Measurements from ENCODE around the gene DNAJB2.

DNA sequence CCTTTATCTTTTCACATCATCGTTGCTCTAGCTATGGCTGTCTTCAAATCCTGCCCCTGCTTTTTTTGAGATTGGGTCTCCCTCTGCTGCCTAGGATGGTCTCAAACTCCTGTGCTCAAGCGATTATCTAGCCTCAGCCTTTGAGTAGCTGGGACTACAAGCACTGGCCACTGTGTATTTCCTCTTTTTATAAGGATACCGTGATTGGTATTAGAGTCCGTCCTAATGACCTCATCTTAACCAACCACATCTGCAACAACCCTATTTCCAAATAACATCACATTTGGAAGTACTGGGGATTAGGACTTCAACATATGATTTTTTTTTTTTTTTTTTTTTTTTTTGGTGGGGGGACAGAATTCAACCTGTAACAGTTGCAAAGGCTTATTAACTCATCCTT is 44.3 kb downstream of the DNAJB2 start:
- TF ChIP-seq, protein P1, sequence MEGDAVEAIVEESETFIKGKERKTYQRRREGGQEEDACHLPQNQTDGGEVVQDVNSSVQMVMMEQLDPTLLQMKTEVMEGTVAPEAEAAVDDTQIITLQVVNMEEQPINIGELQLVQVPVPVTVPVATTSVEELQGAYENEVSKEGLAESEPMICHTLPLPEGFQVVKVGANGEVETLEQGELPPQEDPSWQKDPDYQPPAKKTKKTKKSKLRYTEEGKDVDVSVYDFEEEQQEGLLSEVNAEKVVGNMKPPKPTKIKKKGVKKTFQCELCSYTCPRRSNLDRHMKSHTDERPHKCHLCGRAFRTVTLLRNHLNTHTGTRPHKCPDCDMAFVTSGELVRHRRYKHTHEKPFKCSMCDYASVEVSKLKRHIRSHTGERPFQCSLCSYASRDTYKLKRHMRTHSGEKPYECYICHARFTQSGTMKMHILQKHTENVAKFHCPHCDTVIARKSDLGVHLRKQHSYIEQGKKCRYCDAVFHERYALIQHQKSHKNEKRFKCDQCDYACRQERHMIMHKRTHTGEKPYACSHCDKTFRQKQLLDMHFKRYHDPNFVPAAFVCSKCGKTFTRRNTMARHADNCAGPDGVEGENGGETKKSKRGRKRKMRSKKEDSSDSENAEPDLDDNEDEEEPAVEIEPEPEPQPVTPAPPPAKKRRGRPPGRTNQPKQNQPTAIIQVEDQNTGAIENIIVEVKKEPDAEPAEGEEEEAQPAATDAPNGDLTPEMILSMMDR (IDR thresholded peaks at IDR 0.05; ENCODE audit: low read depth, low read length, missing input control): no peak
- TF ChIP-seq HNF4G (IDR thresholded peaks at IDR 0.05) (no peak), RXRA (IDR thresholded peaks at IDR 0.05) (no peak), YY1 (IDR thresholded peaks at IDR 0.05) (no peak), FOXA1 (IDR thresholded peaks at IDR 0.05) (no peak), GABPA (IDR thresholded peaks at IDR 0.05 in 1 of 2, conservative IDR thresholded peaks at IDR 0.05 in 1 of 2) (no peak), SP1 (IDR thresholded peaks at IDR 0.05) (no peak), HNF4A (conservative IDR thresholded peaks at IDR 0.05) (no peak), JUND (IDR thresholded peaks at IDR 0.05) (no peak)
- TF ChIP-seq, protein P2, sequence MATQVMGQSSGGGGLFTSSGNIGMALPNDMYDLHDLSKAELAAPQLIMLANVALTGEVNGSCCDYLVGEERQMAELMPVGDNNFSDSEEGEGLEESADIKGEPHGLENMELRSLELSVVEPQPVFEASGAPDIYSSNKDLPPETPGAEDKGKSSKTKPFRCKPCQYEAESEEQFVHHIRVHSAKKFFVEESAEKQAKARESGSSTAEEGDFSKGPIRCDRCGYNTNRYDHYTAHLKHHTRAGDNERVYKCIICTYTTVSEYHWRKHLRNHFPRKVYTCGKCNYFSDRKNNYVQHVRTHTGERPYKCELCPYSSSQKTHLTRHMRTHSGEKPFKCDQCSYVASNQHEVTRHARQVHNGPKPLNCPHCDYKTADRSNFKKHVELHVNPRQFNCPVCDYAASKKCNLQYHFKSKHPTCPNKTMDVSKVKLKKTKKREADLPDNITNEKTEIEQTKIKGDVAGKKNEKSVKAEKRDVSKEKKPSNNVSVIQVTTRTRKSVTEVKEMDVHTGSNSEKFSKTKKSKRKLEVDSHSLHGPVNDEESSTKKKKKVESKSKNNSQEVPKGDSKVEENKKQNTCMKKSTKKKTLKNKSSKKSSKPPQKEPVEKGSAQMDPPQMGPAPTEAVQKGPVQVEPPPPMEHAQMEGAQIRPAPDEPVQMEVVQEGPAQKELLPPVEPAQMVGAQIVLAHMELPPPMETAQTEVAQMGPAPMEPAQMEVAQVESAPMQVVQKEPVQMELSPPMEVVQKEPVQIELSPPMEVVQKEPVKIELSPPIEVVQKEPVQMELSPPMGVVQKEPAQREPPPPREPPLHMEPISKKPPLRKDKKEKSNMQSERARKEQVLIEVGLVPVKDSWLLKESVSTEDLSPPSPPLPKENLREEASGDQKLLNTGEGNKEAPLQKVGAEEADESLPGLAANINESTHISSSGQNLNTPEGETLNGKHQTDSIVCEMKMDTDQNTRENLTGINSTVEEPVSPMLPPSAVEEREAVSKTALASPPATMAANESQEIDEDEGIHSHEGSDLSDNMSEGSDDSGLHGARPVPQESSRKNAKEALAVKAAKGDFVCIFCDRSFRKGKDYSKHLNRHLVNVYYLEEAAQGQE (IDR thresholded peaks at IDR 0.05): no peak
- TF ChIP-seq, protein P3, sequence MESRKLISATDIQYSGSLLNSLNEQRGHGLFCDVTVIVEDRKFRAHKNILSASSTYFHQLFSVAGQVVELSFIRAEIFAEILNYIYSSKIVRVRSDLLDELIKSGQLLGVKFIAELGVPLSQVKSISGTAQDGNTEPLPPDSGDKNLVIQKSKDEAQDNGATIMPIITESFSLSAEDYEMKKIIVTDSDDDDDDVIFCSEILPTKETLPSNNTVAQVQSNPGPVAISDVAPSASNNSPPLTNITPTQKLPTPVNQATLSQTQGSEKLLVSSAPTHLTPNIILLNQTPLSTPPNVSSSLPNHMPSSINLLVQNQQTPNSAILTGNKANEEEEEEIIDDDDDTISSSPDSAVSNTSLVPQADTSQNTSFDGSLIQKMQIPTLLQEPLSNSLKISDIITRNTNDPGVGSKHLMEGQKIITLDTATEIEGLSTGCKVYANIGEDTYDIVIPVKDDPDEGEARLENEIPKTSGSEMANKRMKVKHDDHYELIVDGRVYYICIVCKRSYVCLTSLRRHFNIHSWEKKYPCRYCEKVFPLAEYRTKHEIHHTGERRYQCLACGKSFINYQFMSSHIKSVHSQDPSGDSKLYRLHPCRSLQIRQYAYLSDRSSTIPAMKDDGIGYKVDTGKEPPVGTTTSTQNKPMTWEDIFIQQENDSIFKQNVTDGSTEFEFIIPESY (IDR thresholded peaks at IDR 0.05): no peak
